K562 (cell line): ENCODE measurements around the gene FAM174C. TPM values are rescaled to one million over a fixed set of nuclear protein-coding genes. Genes with fewer than 3 reads are reported as not detected.
A peak's percentile ranks its signal among the peaks of the same experiment; 100 is the strongest.

Experiments
- ATAC-seq: fragments of 200-7000 bp; cut with Tn5 transposase; 3 replicates; pipeline ENCODE4 v1.9.1; 2020; ENCODE audit warnings: moderate library complexity
- BruUV-seq: library from RNA; stranded (reverse); fragments of 400-500 nt; replicated peaks from 2 replicates; lab custom pipeline; 2021; lab: Mats Ljungman, UMichigan
- CTCF ChIA-PET: fragments of 300-600 bp; formaldehyde crosslinking; extraction: SDS; loops from one replicate; lab custom pipeline; 2021; ENCODE audit warnings: low intra/inter-chr PET ratio; lab: Yijun Ruan, JAX
- POLR2A ChIA-PET: fragments of 300-600, 350-650 bp; sonication (Branson Sonifier 250); formaldehyde crosslinking; extraction: SDS; loops from one replicate; lab custom pipeline; 2021; ENCODE audit warnings: antibody characterized with exemption, inconsistent platforms; lab: Yijun Ruan, JAX
- DNase-seq, 4 experiments: peaks; one replicate each; pipeline versions ENCODE4 v3.0.0 to v3.0.0-alpha.2; 2011 to 2018; ENCODE audit warnings: low spot score in 3 of 4, mixed read lengths in 3 of 4; ENCODE audit errors: extremely low read depth in 1 of 4
- FAIRE-seq: peaks from 2 replicates; lab custom pipeline; 2011; peaks lifted over from hg19 to GRCh38; lab: Jason Lieb, UNC
- H2AFZ ChIP-seq: 2 replicates; pipeline ENCODE4 v1.6.0; 2011; ENCODE audit warnings: low read depth, low read length, control low read depth, inconsistent platforms
- H3K27ac ChIP-seq: fragments of 200-600 bp; 3 replicates; pipeline ENCODE4 v1.8.0; 2011; ENCODE audit warnings: low read depth, mild to moderate bottlenecking, control low read depth, inconsistent platforms, low read length, moderate library complexity, mixed read lengths; ENCODE audit errors: extremely low read depth
- H3K27me3 ChIP-seq, 2 experiments: fragments of 300-600 bp in 1 of 2; 2 replicates in 1 of 2; 3 replicates in 1 of 2; pipeline versions ENCODE4 v1.6.0 to v1.8.0; 2011; ENCODE audit warnings: inconsistent platforms in 2 of 2, low read length in 2 of 2, mild to moderate bottlenecking in 1 of 2, mixed read lengths in 1 of 2, moderate library complexity in 1 of 2; ENCODE audit not compliant: control insufficient read depth in 2 of 2, insufficient read depth in 2 of 2
- H3K36me3 ChIP-seq: fragments of 300-600 bp; 3 replicates; pipeline ENCODE4 v1.8.0; 2011; ENCODE audit warnings: mild to moderate bottlenecking, low read length, inconsistent platforms; ENCODE audit not compliant: control insufficient read depth, insufficient read depth
- H3K4me1 ChIP-seq, 2 experiments: fragments of 200-600 bp in 1 of 2; replicated peaks in 1 of 2; 2 replicates in 1 of 2; 3 replicates in 1 of 2; pipeline versions ENCODE4 v1.5.1 to v1.8.0; 2011; ENCODE audit warnings: inconsistent platforms in 2 of 2, low read length in 2 of 2, mild to moderate bottlenecking in 1 of 2, mixed read lengths in 1 of 2, moderate library complexity in 1 of 2; ENCODE audit not compliant: control insufficient read depth in 2 of 2, insufficient read depth in 2 of 2
- H3K4me2 ChIP-seq: 2 replicates; pipeline ENCODE4 v1.6.1; 2011; ENCODE audit warnings: low read length, control low read depth, inconsistent platforms, mixed read lengths; ENCODE audit not compliant: insufficient read depth
- H3K4me3 ChIP-seq: fragments of 200-600 bp; sonication (generic), shearing (Covaris generic); 2 replicates; pipeline ENCODE4 v1.5.1; 2016; ENCODE audit warnings: control low read depth, inconsistent platforms
- H3K79me2 ChIP-seq: fragments of 200-600 bp; 3 replicates; pipeline ENCODE4 v1.8.0; 2011; ENCODE audit warnings: low read length, inconsistent platforms; ENCODE audit not compliant: control insufficient read depth, insufficient read depth
- H3K9ac ChIP-seq, 2 experiments: 2 replicates each; pipeline versions ENCODE4 v1.6.0 to v1.6.1; 2011; ENCODE audit warnings: low read depth in 2 of 2, low read length in 2 of 2, control low read depth in 1 of 2, inconsistent platforms in 1 of 2, mild to moderate bottlenecking in 1 of 2, mixed read lengths in 1 of 2; ENCODE audit not compliant: insufficient read depth in 1 of 2
- H3K9me1 ChIP-seq: one replicate; pipeline ENCODE4 v1.6.0; 2011; ENCODE audit warnings: inconsistent platforms, mild to moderate bottlenecking, low read length, moderate library complexity; ENCODE audit not compliant: control insufficient read depth, insufficient read depth
- H3K9me3 ChIP-seq: replicated peaks from 2 replicates; pipeline ENCODE4 v1.5.1; 2011; ENCODE audit warnings: low read depth, low read length, inconsistent platforms; ENCODE audit not compliant: control insufficient read depth, insufficient read depth
- H4K20me1 ChIP-seq: replicated peaks from 2 replicates; pipeline ENCODE4 v1.6.1; 2011; ENCODE audit warnings: low read length, inconsistent platforms, mixed read lengths; ENCODE audit not compliant: control insufficient read depth, insufficient read depth
- ATF6 ChIP-seq: sonication (generic); formaldehyde crosslinking; IDR thresholded peaks from 2 replicates; pipeline ENCODE4 v1.4.0; 2020; ENCODE audit warnings: mild to moderate bottlenecking, missing genetic modification reagents
- CREB3L1 ChIP-seq: fragments of 450-650 bp; IDR thresholded peaks from 2 replicates; pipeline ENCODE4 v1.6.1; 2014; ENCODE audit warnings: low read depth, mild to moderate bottlenecking, moderate library complexity, borderline replicate concordance
- CTBP1 ChIP-seq: fragments of 450-650 bp; IDR thresholded peaks from 2 replicates; pipeline ENCODE4 v1.6.1; 2016; ENCODE audit warnings: borderline replicate concordance
- FOSL1 ChIP-seq: fragments of 200-800 bp; sonication (Bioruptor generic); conservative IDR thresholded peaks from 2 replicates; pipeline ENCODE4 v1.6.1; 2016; ENCODE audit warnings: missing genetic modification characterization, missing compliant biosample characterization
- GATAD2B ChIP-seq: fragments of 450-650 bp; IDR thresholded peaks from 2 replicates; pipeline ENCODE4 v1.6.1; 2017; ENCODE audit warnings: mild to moderate bottlenecking, borderline replicate concordance
- JUNB ChIP-seq: fragments of 450-650 bp; formaldehyde crosslinking; conservative IDR thresholded peaks from 2 replicates; pipeline ENCODE4 v1.4.0; 2020; ENCODE audit warnings: mild to moderate bottlenecking
- JUND ChIP-seq, 2 experiments: IDR thresholded peaks; 2 replicates in 1 of 2; 3 replicates in 1 of 2; pipeline ENCODE4 v1.6.1; 2011; ENCODE audit warnings: borderline replicate concordance in 2 of 2, low read depth in 2 of 2, low read length in 2 of 2, improper control_type of control experiment in 1 of 2, missing biosample characterization in 1 of 2, missing genetic modification characterization in 1 of 2, missing genetic modification reagents in 1 of 2
- MTA1 ChIP-seq: fragments of 450-650 bp; IDR thresholded peaks from 2 replicates; pipeline ENCODE4 v1.6.1; 2017; ENCODE audit warnings: borderline replicate concordance
- MXD1 ChIP-seq: fragments of 250-450 bp; sonication (Bioruptor Pico); IDR thresholded peaks from 2 replicates; pipeline ENCODE4 v1.8.0; 2021; ENCODE audit warnings: borderline replicate concordance, mild to moderate bottlenecking, moderate library complexity; ENCODE audit not compliant: poor library complexity, severe bottlenecking
- MYNN ChIP-seq, 2 experiments: sonication (generic); formaldehyde crosslinking in 1 of 2; IDR thresholded peaks; 2 replicates each; pipeline versions ENCODE4 v1.5.0 to v1.6.1; 2016 to 2020; ENCODE audit warnings: antibody characterized with exemption in 1 of 2, missing genetic modification reagents in 1 of 2
- NCOR1 ChIP-seq: fragments of 450-650 bp; IDR thresholded peaks from 2 replicates; pipeline ENCODE4 v1.6.1; 2016; ENCODE audit warnings: mild to moderate bottlenecking, moderate library complexity
- SAP30 ChIP-seq: fragments of 200-600 bp; sonication (generic); IDR thresholded peaks from 2 replicates; pipeline ENCODE4 v1.6.1; 2012; ENCODE audit warnings: borderline replicate concordance, low read depth, mild to moderate bottlenecking, moderate library complexity, low read length, control low read depth, inconsistent platforms; ENCODE audit not compliant: insufficient read depth, poor library complexity, severe bottlenecking
- WGBS: fragments of 100-300 bp; shearing (Covaris generic); methylation state at CpG from one replicate; pipeline ENCODE4 v1.1.6; 2016; ENCODE audit warnings: low coverage, mixed read lengths; ENCODE audit not compliant: insufficient coverage; ENCODE audit errors: missing lambda C conversion rate; 5-methylcytosine and 5-hydroxymethylcytosine counted together
- in situ Hi-C: fragments of 300-500 bp; cut with MboI; formaldehyde crosslinking; loops from 4 replicates; pipeline ENCODE4 v1.15.0; 2018; ENCODE audit warnings: inconsistent platforms, mixed read lengths
- intact Hi-C: fragments of 100-400 bp; cut with micrococcal nuclease; formaldehyde crosslinking; loops from 2 replicates; pipeline ENCODE4 v1.14.2; 2022
- polyA plus RNA-seq, 8 experiments: library from polyadenylated mRNA; depleted of rRNA in 4 of 8; stranded (reverse) in 5 of 8; unstranded in 3 of 8; fragments of >200 nt; fragmentation: Nextera tagmentation in 2 of 8; fragmentation: Illumina TruSeq in 1 of 8; extraction: Ambion mirVana in 2 of 8; extraction: Trizol in 1 of 8; gene quantifications; 2 replicates each; pipeline versions ENCODE4 v1.2.1 to v1.2.3, GENCODE V29; 2011 to 2014; ENCODE audit warnings: inconsistent platforms in 1 of 8, missing spikeins in 1 of 8
- total RNA-seq, 7 experiments: library from RNA; depleted of rRNA in 6 of 7; stranded (reverse); fragments of >200 nt in 6 of 7; fragmentation: Illumina TruSeq in 2 of 7; extraction: Trizol in 2 of 7; gene quantifications; 2 replicates each; pipeline versions ENCODE4 v1.2.1 to v1.2.3, GENCODE V29; 2011 to 2021; ENCODE audit warnings: low replicate concordance in 1 of 7

The FAM174C gene
- total and polyA plus RNA-seq, 9 of the 15 experiments (the other 6 are each of a cell fraction or from before 2014, with no cell fraction given), result 0.66 to 89.6 (median 20.3) TPM

DNA sequence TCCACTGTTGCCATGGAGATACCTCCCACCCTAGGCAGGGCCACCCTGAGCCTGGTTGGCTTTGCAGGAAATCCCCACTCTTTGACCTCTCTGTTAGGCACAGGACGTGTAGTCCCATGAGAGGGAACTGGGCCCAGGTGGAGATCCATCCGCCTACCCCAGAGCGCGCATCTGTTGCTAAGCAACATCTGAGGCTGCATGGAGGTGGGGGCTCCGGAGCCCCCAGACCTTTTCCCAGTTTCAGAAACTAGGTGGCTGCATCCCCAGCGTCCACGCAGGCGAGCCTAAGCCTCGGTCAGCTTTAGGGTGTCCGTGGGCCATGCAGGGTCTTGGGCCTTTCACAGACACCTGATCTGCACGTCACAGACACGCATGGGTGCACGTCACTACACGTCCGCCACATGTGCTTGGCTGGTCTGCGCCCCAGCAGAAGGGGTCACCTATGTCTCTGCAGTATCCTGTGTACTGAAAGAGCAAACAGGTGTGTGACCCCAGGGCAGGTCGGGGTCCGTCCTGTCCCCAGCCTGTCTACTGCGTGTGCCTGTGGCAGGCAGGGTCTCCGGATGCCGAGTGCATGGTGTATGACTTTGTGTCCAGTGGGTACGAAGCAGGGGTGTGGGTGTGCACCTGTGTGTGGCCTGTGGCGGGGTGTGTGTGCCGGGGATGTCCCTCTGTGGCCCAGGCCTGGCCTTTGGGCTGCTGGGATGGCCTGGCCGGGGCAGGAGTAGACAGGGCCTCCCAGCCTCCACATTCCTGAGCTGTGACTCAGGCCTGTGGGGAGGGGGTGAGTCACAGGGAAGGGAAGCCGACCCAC is 10.3 kb upstream of the FAM174C start (continued):
- TF ChIP-seq ATF6 (CRISPR knock-in tag) (0 out of 2 replicates have a peak, but pooled peaks have one; percentile 23), JUNB (CRISPR knock-in tag) (peak; percentile 66; the same call in 1 of the 2 replicates), MTA1 (0 out of 2 replicates have a peak, but pooled peaks have one; percentile 37), JUND (IDR thresholded peaks at IDR 0.05; ENCODE audit: borderline replicate concordance, low read depth, low read length) (peak; percentile 99), JUND (tag; IDR thresholded peaks at IDR 0.05; ENCODE audit: borderline replicate concordance, low read depth, low read length) (peak; percentile 97; the same call in 2 of the 3 replicates)

- ATAC-seq (no peak), DNase-seq (peak in 1 of 4 experiments; percentile 47), FAIRE-seq (no peak)
- H3K79me2 ChIP-seq, result peaks cover 29% of the 10 kb centered on the region
- H3K9me3 ChIP-seq, result no peaks in the 10 kb centered on the region
- WGBS, result 10% methylated on average over 19 of the region's 28 CpGs
- H3K4me2 ChIP-seq, result peak overlapping the region; percentile 76
- H3K4me3 ChIP-seq, result peak overlapping the region; percentile 59
- H3K9me1 ChIP-seq, result no peaks in the 10 kb centered on the region
- intact Hi-C loops, result loop anchor here (1.0 kb wide), 2 partner anchors 16 to 21 kb away; no protein-coding TSS in a partner anchor
- BruUV-seq, result no TSS peak
- H2AFZ ChIP-seq, result peak overlapping the region; percentile 80
- H3K36me3 ChIP-seq, result peaks cover 10% of the 10 kb centered on the region; the same call in 2 of the 3 replicates
- in situ Hi-C loops, result no loop called here
- H3K27me3 ChIP-seq, result no peaks in the 10 kb centered on the region
- H4K20me1 ChIP-seq, result peaks cover 9% of the 10 kb centered on the region
- H3K4me1 ChIP-seq, result peaks cover 55 to 94% of the 10 kb centered on the region in 2 experiments
- H3K9ac ChIP-seq, result peak overlapping the region; percentile 36 to 87; a peak in 3 of 4 replicates
- POLR2A ChIA-PET, result interaction anchor here (0.6 to 2.3 kb wide), 4 partner anchors 9 to 267 kb away, joined by 3 to 11 read pairs (median 7); no protein-coding TSS in a partner anchor
- H3K27ac ChIP-seq, result peak overlapping the region; percentile 58; the same call in 2 of the 3 replicates
- CTCF ChIA-PET, result interaction anchor here (1.3 to 3.3 kb wide), 2 partner anchors 13 to 22 kb away, joined by 5 to 51 read pairs; no protein-coding TSS in a partner anchor
- TF ChIP-seq SAP30 (peak; percentile 39), NCOR1 (0 out of 2 replicates have a peak, but pooled peaks have one; percentile 8), GATAD2B (0 out of 2 replicates have a peak, but pooled peaks have one; percentile 40), FOSL1 (tag) (peak; percentile 93), CTBP1 (no peak), CREB3L1 (0 out of 2 replicates have a peak, but pooled peaks have one; percentile 22), MYNN (IDR thresholded peaks at IDR 0.05) (0 out of 2 replicates have a peak, but pooled peaks have one; percentile 8), MYNN (CRISPR knock-in tag; IDR thresholded peaks at IDR 0.05) (no peak), MXD1 (CRISPR knock-in tag) (no peak)
These were observed 9.7 kb upstream of the FAM174C start for GRCh38 chr19:1265615-1266128.
